Lower lobe of right lung (tissue), 2 donors: ENCODE results near the gene GRIN2C. TPM values are rescaled to one million over a fixed set of nuclear protein-coding genes. Genes with fewer than 3 reads are reported as not detected.

Source experiments
- ATAC-seq, 2 donors: fragments of 200-7000 bp; cut with Tn5 transposase; one replicate each; pipeline ENCODE4 v1.9.1; 2020 to 2022; ENCODE audit warnings: mild to moderate bottlenecking in 2 of 2, moderate library complexity in 2 of 2
- DNase-seq: peaks from one replicate; pipeline ENCODE4 v3.0.0-alpha.2; 2020
- H3K27ac ChIP-seq: fragments of 200-600 bp; one replicate; pipeline ENCODE4 v1.8.0; 2022
- H3K27me3 ChIP-seq: fragments of 200-600 bp; one replicate; pipeline ENCODE4 v1.8.0; 2022; ENCODE audit warnings: low read depth
- H3K36me3 ChIP-seq: fragments of 200-600 bp; one replicate; pipeline ENCODE4 v1.8.0; 2022; ENCODE audit warnings: mild to moderate bottlenecking
- H3K4me1 ChIP-seq: fragments of 200-600 bp; one replicate; pipeline ENCODE4 v1.8.0; 2022
- H3K4me3 ChIP-seq: fragments of 200-600 bp; one replicate; pipeline ENCODE4 v1.8.0; 2022; ENCODE audit warnings: mild to moderate bottlenecking
- H3K9me3 ChIP-seq: fragments of 200-600 bp; one replicate; pipeline ENCODE4 v1.8.0; 2022
- CTCF ChIP-seq: fragments of 200-600 bp; IDR thresholded peaks from one replicate; pipeline ENCODE4 v1.8.0; 2022; ENCODE audit warnings: antibody characterized with exemption, mild to moderate bottlenecking
- intact Hi-C: fragments of 100-400 bp; cut with DNase I; formaldehyde crosslinking; loops from one replicate; pipeline ENCODE4 v1.11.0; 2022
- total RNA-seq: library from RNA; stranded (reverse); fragmentation: NEBNext Ultra II Directional; extraction: Animal tissue kit (Norgen Biotek cat#: 25700); gene quantifications from one replicate; pipeline ENCODE4 v1.2.1, GENCODE V29; 2021
- donor health status: DM: no; HTN: yes; CAD: no; lungs with severe emphysema.

GRIN2C gene
- total RNA-seq, 1 donor from 2014 or later: 0.83 TPM

GRCh38 chr17:74810699-74811485 lies 48.8 kb downstream of the GRIN2C start:
- TF ChIP-seq CTCF: no peak

GRCh38 chr17:74808714-74809430 lies 50.8 kb downstream of the GRIN2C start:
- intact Hi-C loops: no loop called here

More at GRCh38 chr17:74810699-74811485, 48.8 kb downstream of the GRIN2C start:
- H3K36me3 ChIP-seq: peaks cover 23% of the 10 kb centered on the region
- no peak for DNase-seq
- intact Hi-C loops: no loop called here
- no peak for ATAC-seq
- H3K27ac ChIP-seq: no peak overlapping the region
- no peaks in the 10 kb centered on the region for H3K27me3 ChIP-seq
- no peaks in the 10 kb centered on the region for H3K9me3 ChIP-seq
- peaks cover 32% of the 10 kb centered on the region for H3K4me1 ChIP-seq
- no peak overlapping the region for H3K4me3 ChIP-seq

GRCh38 chr17:74807925-74808324 lies 51.8 kb downstream of the GRIN2C start:
- DNase-seq: no peak
- Histone ChIP-seq H3K36me3 (peaks cover 24% of the 10 kb centered on the region), H3K9me3 (no peaks in the 10 kb centered on the region), H3K27me3 (no peaks in the 10 kb centered on the region), H3K4me3 (no peak overlapping the region), H3K4me1 (peaks cover 20% of the 10 kb centered on the region), H3K27ac (no peak overlapping the region)
- TF ChIP-seq CTCF: no peak
- intact Hi-C loops: no loop called here
- no peak for ATAC-seq

More at GRCh38 chr17:74808714-74809430, 50.8 kb downstream of the GRIN2C start:
- Histone ChIP-seq H3K36me3 (peaks cover 15% of the 10 kb centered on the region), H3K27ac (no peak overlapping the region), H3K4me1 (peaks cover 30% of the 10 kb centered on the region), H3K27me3 (no peaks in the 10 kb centered on the region), H3K9me3 (no peaks in the 10 kb centered on the region), H3K4me3 (no peak overlapping the region)
- no peak for TF ChIP-seq CTCF
- ATAC-seq (no peak), DNase-seq (no peak)

- DNase-seq: no peak
- Histone ChIP-seq H3K27me3 (no peaks in the 10 kb centered on the region), H3K36me3 (peaks cover 29% of the 10 kb centered on the region), H3K4me3 (no peak overlapping the region), H3K9me3 (no peaks in the 10 kb centered on the region), H3K4me1 (peaks cover 15% of the 10 kb centered on the region), H3K27ac (no peak overlapping the region)
- intact Hi-C loops: no loop called here
- ATAC-seq: no peak
- TF ChIP-seq CTCF: no peak
Measured at GRCh38 chr17:74807441-74807840, 52.2 kb downstream of the GRIN2C start.

DNA sequence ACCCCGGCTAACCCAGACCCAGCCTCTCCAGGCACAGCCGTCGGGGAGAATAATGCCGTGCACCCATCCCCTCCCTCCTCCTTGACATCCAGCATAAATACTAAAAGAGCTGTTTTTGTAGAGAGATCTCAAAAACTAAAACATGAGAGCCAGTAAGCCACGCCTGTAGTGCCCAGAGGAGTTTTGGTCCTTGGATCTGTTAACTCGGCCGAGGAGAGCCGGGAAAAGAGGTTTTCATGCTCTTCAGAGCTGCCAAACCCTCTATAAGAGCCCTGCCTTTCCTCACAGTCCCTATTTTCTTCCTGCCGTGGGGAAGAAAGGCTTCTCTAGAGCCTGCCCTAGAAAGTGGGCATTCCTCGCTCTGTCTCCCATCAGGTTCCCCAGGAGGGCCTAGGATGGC lies 53.4 kb downstream of the GRIN2C start:
- no peak for TF ChIP-seq CTCF
- DNase-seq: no peak
- no peaks in the 10 kb centered on the region for H3K27me3 ChIP-seq
- no peak for ATAC-seq
- H3K4me1 ChIP-seq: peaks cover 6% of the 10 kb centered on the region
- peaks cover 40% of the 10 kb centered on the region for H3K36me3 ChIP-seq
- H3K9me3 ChIP-seq: no peaks in the 10 kb centered on the region
- no peak overlapping the region for H3K27ac ChIP-seq
- intact Hi-C loops: no loop called here
- no peak overlapping the region for H3K4me3 ChIP-seq
